Endothelial cell (in vitro differentiated cells): Measurements from ENCODE around the gene PTTG1IP. TPM values are rescaled to one million over a fixed set of nuclear protein-coding genes. Genes with fewer than 3 reads are reported as not detected.
"Not testable (repeated sequence)": the region's sequence is repeated elsewhere in the genome, so short reads cannot be mapped to it uniquely, and the experiment has no call there.

Experiments
- DNase-seq: peaks from one replicate; pipeline ENCODE4 v3.0.0; 2021; ENCODE audit warnings: low spot score
- H3K27ac Mint-ChIP-seq: one replicate; pipeline ENCODE4 v1.8.0; 2021; ENCODE audit warnings: mixed read lengths, inconsistent platforms; ENCODE audit not compliant: unreplicated experiment
- H3K27me3 Mint-ChIP-seq: one replicate; pipeline ENCODE4 v1.8.0; 2021; ENCODE audit warnings: mild to moderate bottlenecking, moderate library complexity, mixed read lengths, inconsistent platforms; ENCODE audit not compliant: unreplicated experiment
- H3K36me3 Mint-ChIP-seq: one replicate; pipeline ENCODE4 v1.8.0; 2021; ENCODE audit warnings: mild to moderate bottlenecking, low read depth, mixed read lengths, inconsistent platforms; ENCODE audit not compliant: unreplicated experiment
- H3K4me1 Mint-ChIP-seq: one replicate; pipeline ENCODE4 v1.8.0; 2021; ENCODE audit warnings: mild to moderate bottlenecking, mixed read lengths, inconsistent platforms; ENCODE audit not compliant: unreplicated experiment
- H3K4me3 Mint-ChIP-seq: one replicate; pipeline ENCODE4 v1.8.0; 2021; ENCODE audit warnings: mild to moderate bottlenecking, mixed read lengths, inconsistent platforms; ENCODE audit not compliant: unreplicated experiment
- H3K9me3 Mint-ChIP-seq: one replicate; pipeline ENCODE4 v1.8.0; 2021; ENCODE audit warnings: mixed read lengths, inconsistent platforms; ENCODE audit not compliant: unreplicated experiment
- CTCF ChIP-seq: fragments of 200-600 bp; sonication (generic); IDR thresholded peaks from one replicate; pipeline ENCODE4 v1.5.0; 2021; ENCODE audit warnings: antibody characterized with exemption; ENCODE audit not compliant: unreplicated experiment
- total RNA-seq: library from RNA; stranded (reverse); fragmentation: NEBNext Ultra II Directional; extraction: Animal tissue kit (Norgen Biotek cat#: 25700); gene quantifications from one replicate; pipeline ENCODE4 v1.2.1, GENCODE V29; 2021; ENCODE audit not compliant: unreplicated experiment

Gene PTTG1IP
- total RNA-seq, 1 donor from 2014 or later, result 223 TPM

DNA sequence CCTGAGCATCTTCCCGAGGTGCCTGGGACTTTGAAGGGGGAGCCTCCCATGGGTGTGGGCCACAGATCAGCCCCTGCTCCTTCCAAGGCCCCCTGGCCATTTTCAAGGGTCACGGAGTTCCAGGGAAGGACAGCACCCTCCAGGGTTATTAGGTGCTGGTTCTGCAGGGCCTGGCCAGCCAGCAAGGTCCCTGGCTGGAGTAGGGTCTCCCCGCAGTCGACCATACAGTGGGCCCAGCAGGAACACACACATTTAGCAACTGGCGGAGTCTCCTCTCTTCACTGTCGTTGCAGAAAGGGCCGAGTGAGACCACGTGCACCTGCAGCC, 37.9 kb downstream of the PTTG1IP start:
- Mint-ChIP-seq H3K9me3 (no peaks in the 10 kb centered on the region), H3K27ac (no peak overlapping the region), H3K27me3 (no peaks in the 10 kb centered on the region), H3K4me3 (no peak overlapping the region), H3K4me1 (no peaks in the 10 kb centered on the region), H3K36me3 (no peaks in the 10 kb centered on the region)
- DNase-seq, result no peak
- no peak for TF ChIP-seq CTCF

GRCh38 chr21:44834951-44835646, 38.4 kb downstream of the PTTG1IP start:
- Mint-ChIP-seq H3K27ac (no peak overlapping the region), H3K36me3 (no peaks in the 10 kb centered on the region), H3K9me3 (no peaks in the 10 kb centered on the region), H3K27me3 (no peaks in the 10 kb centered on the region), H3K4me1 (no peaks in the 10 kb centered on the region), H3K4me3 (no peak overlapping the region)
- TF ChIP-seq CTCF, result no peak
- no peak for DNase-seq

- Mint-ChIP-seq H3K36me3 (no peaks in the 10 kb centered on the region), H3K9me3 (no peaks in the 10 kb centered on the region), H3K4me1 (no peaks in the 10 kb centered on the region), H3K4me3 (no peak overlapping the region), H3K27ac (no peak overlapping the region), H3K27me3 (no peaks in the 10 kb centered on the region)
- no peak for DNase-seq
- no peak for TF ChIP-seq CTCF
Observed at GRCh38 chr21:44834231-44834950, 39.1 kb downstream of the PTTG1IP start.

- Mint-ChIP-seq H3K4me1 (no peaks in the 10 kb centered on the region), H3K4me3 (no peak overlapping the region), H3K27ac (no peak overlapping the region), H3K36me3 (peaks cover 2% of the 10 kb centered on the region), H3K9me3 (peaks cover under 1% of the 10 kb centered on the region), H3K27me3 (peaks cover under 1% of the 10 kb centered on the region)
- TF ChIP-seq CTCF, result no peak
- DNase-seq, result no peak
Observed at GRCh38 chr21:44833663-44834062, 39.8 kb downstream of the PTTG1IP start.

DNA sequence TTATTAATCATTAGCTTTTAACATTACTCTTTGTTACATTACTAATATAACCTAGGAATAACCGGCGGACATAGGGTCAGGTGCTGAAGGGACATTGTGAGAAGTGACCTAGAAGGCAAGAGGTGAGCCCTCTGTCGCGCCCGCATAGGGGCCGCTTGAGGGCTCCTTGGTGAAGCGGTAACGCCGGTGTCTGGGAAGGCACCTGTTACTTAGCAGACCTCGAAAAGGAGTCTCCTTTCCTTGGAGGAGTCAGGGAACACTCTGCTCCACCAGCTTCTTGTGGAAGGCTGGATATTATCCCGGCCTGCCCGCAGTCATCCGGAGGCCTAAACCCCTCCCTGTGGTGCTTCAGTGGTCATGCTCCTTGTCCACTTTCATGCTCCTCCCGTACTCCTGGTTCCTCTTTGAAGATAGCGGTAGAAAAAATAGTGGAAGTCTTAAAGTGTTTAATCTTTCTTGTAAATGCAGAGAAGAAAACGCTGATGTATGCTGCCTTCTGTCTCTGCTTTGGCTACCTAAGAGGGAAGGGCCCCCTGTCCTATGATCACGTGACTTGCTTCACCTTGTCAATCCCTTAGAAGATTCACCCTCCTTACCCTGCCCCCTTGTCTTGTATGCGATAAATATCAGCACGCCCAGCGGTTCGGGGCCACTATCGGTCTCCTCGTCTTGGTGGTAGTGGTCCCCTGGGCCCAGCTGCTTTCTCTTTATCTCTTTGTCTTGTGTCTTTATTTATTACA, 40.8 kb downstream of the PTTG1IP start:
- DNase-seq, H3K4me1 Mint-ChIP-seq, H3K27me3 Mint-ChIP-seq, H3K9me3 Mint-ChIP-seq, H3K4me3 Mint-ChIP-seq, H3K27ac Mint-ChIP-seq: not testable (repeated sequence)
- peaks cover 10% of the 10 kb centered on the region for H3K36me3 Mint-ChIP-seq
